AG04449 (cell line): ENCODE results near the gene GRIN2A.

ENCODE experiments used
- CTCF ChIA-PET: fragments of 350-600 bp; formaldehyde crosslinking; extraction: SDS; loops from one replicate; lab custom pipeline; 2021; ENCODE audit warnings: antibody characterized with exemption; lab: Yijun Ruan, JAX
- POLR2A ChIA-PET: fragments of 400-600, 350-600 bp; formaldehyde crosslinking; extraction: SDS; loops from one replicate; lab custom pipeline; 2020; ENCODE audit warnings: antibody characterized with exemption, inconsistent platforms; lab: Yijun Ruan, JAX
- DNase-seq: peaks from one replicate; pipeline ENCODE4 v3.0.0-alpha.2; 2010; ENCODE audit warnings: low read depth, low spot score
- H3K4me3 ChIP-seq: 2 replicates; pipeline ENCODE4 v1.5.1; 2011; ENCODE audit warnings: low read depth, mild to moderate bottlenecking, control low read depth, low read length
- TF ChIP-seq, protein P1 (sequence below): IDR thresholded peaks from one replicate; pipeline ENCODE4 v1.5.1; 2011; ENCODE audit warnings: mild to moderate bottlenecking, moderate library complexity, low read length, control low read depth, inconsistent platforms; ENCODE audit not compliant: insufficient read depth; ENCODE audit errors: missing control alignments

Gene GRIN2A

DNA sequence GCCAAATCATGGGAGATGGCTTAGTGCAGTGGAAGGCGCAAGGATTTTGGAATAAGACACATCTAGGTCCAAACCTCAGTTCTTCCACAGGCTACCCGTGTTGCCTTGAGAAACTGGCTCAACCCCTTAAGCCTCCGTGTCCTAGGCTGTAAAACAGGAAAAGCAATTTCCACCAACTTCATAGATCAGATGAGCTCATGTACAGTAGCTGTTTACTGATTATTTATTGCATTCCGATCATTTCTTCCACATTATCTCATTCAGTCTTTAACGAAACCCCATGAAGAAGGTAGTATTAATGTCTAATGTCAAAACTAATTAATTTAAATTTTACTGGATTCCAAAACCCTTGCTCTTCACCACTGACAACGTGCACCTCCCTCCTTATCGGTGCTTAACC is 231.6 kb downstream of the GRIN2A start:
- POLR2A ChIA-PET, result no interaction called here
- CTCF ChIA-PET, result no interaction called here
- no peak for DNase-seq
- H3K4me3 ChIP-seq, result no peak overlapping the region
- TF ChIP-seq, protein P1, sequence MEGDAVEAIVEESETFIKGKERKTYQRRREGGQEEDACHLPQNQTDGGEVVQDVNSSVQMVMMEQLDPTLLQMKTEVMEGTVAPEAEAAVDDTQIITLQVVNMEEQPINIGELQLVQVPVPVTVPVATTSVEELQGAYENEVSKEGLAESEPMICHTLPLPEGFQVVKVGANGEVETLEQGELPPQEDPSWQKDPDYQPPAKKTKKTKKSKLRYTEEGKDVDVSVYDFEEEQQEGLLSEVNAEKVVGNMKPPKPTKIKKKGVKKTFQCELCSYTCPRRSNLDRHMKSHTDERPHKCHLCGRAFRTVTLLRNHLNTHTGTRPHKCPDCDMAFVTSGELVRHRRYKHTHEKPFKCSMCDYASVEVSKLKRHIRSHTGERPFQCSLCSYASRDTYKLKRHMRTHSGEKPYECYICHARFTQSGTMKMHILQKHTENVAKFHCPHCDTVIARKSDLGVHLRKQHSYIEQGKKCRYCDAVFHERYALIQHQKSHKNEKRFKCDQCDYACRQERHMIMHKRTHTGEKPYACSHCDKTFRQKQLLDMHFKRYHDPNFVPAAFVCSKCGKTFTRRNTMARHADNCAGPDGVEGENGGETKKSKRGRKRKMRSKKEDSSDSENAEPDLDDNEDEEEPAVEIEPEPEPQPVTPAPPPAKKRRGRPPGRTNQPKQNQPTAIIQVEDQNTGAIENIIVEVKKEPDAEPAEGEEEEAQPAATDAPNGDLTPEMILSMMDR, result no peak

DNA sequence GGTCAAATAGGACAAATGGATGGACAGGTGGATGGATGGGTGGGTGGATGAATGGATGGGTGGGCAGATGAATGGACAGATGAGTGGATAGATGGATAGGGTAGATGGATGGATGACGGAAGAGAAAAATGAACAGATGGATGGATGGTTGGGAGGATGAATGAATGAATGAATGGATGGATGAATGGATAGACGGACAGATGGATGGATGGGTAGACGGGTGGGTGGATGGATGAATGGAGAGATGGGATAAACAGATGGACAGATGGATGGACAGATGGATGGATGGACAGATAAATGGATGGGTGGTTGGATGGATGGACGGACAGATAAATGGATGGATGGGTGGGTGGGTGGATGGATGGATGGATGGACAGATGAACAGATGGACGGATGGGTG is 232.8 kb downstream of the GRIN2A start:
- CTCF ChIA-PET, result no interaction called here
- TF ChIP-seq, protein P1, result no peak
- no peak overlapping the region for H3K4me3 ChIP-seq
- no peak for DNase-seq
- POLR2A ChIA-PET, result no interaction called here

DNA sequence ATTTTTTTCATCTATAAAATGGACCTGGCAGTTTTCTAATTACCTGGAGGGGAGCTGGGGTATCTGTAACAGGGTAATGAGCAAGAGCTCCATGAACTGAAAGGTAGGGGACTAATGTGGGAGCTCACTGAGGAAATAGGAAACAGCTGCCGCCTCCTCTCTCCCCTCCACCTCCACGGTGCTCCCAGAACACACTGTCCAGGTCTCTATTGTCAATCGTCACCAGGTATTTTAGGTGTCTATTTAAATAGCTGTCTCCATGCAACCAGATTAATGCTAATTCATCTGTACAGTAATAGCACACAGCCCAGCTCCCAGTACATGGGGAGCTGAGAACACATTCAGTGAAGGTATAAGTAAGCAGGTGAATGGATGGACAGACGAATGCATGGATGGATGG is 233.3 kb downstream of the GRIN2A start:
- POLR2A ChIA-PET, result no interaction called here
- H3K4me3 ChIP-seq, result no peak overlapping the region
- CTCF ChIA-PET, result no interaction called here
- TF ChIP-seq, protein P1, result no peak
- DNase-seq, result no peak

DNA sequence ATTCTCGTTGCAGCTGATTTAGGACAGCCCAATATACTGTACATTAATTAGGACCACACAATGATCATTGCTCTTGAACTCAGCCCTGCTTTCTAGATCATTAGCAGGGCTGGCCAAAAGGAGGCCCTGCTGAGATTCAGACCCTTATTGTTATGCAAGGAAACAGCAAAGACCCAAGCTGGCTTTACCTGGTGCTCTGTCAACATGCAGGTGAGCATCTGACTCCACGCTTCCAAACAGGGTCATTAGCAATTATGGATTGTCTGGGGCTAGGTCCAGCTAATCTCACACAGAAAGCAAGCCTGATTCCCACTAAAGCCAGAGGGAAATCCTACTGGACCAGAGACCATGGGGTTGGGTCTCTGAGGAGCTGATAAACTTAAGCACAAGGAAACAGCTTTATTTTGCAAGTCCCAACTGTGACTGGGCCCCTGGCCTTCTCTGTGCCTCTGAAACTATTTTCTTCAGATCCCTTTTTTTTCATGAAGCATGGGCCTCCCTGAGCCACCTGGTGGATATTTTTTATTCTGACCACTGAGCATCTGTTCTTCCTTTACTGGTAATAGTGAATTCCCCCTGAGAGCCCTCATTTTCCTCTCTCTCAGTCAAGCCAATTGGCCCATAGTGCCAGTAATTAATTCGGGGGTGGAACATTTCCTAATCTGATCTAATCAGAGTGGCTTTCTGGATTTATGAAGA is 236.1 kb downstream of the GRIN2A start:
- TF ChIP-seq, protein P1, result no peak
- CTCF ChIA-PET, result no interaction called here
- POLR2A ChIA-PET, result no interaction called here

DNA sequence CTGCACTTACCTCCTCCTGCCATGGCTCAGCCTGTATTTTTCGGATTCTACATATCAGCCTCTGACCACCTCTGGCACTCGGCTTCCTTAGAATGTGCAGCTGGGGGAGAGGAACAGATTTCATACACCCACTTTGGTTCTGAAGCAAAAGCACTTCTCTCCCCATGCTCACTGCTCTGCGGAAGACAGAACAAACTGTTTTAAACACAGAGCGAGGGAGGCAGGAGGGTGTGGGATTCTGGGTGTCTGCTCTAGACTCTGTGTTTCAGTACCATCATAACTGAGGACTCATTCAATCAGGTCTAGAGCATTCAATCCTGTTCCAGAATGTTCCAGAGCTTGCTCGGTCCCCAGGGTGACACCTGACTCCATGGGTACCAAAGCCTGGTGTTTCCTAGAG is 239.1 kb downstream of the GRIN2A start:
- CTCF ChIA-PET, result no interaction called here
- H3K4me3 ChIP-seq, result no peak overlapping the region
- DNase-seq, result no peak
- POLR2A ChIA-PET, result no interaction called here
- TF ChIP-seq, protein P1, result no peak

More for the DNA sequence above, 236.1 kb downstream of the GRIN2A start:
- DNase-seq, result no peak
- no peak overlapping the region for H3K4me3 ChIP-seq

DNA sequence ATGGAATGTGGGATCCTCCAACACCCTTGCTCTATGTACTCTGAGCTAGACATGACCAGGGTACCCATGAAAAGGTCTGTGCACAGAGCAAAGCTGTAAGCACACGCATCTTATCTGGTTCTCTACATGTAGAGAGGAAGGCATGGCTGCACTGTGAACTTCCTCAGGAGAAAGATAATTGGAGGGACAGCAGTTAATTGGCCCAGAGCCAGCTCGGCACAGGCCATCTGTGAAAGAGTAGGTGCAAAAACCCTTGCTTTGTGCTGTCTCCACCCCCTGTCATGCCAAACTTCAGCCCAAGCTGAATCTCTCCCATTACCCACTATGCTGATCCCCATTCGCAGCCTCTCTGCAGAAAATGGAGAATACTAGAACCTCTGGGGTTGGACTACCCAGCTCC is 241.0 kb downstream of the GRIN2A start:
- TF ChIP-seq, protein P1, result no peak
- CTCF ChIA-PET, result no interaction called here
- no peak overlapping the region for H3K4me3 ChIP-seq
- POLR2A ChIA-PET, result no interaction called here
- no peak for DNase-seq
